Endothelial cell of umbilical vein (primary cell): ENCODE measurements around the gene PDE10A.

ENCODE experiments used
- EZH2 ChIP-seq: IDR thresholded peaks from 2 replicates; pipeline ENCODE4 v1.6.1; 2012; ENCODE audit warnings: borderline replicate concordance, low read depth, mild to moderate bottlenecking, moderate library complexity, low read length, inconsistent platforms; ENCODE audit not compliant: severe bottlenecking
- JUN ChIP-seq: IDR thresholded peaks from 2 replicates; pipeline ENCODE4 v1.6.1; 2011; ENCODE audit warnings: borderline replicate concordance, low read depth; ENCODE audit not compliant: insufficient read length, insufficient read depth
- POLR2A ChIP-seq: IDR thresholded peaks from 2 replicates; pipeline ENCODE4 v1.6.1; 2012; ENCODE audit warnings: low read depth, mild to moderate bottlenecking, control low read depth, low read length
- POLR2AphosphoS5 ChIP-seq: IDR thresholded peaks from 2 replicates; pipeline ENCODE4 v1.6.1; 2012; ENCODE audit warnings: low read depth, mild to moderate bottlenecking, control low read depth, low read length, moderate library complexity; ENCODE audit not compliant: insufficient read depth
- TF ChIP-seq, protein P1 (sequence below), 2 donors: IDR thresholded peaks; 1 replicate in 1 of 2; 2 replicates in 1 of 2; pipeline ENCODE4 v1.5.1; 2011; ENCODE audit warnings: low read length in 2 of 2, mild to moderate bottlenecking in 2 of 2, moderate library complexity in 2 of 2, control low read depth in 1 of 2, inconsistent platforms in 1 of 2, low read depth in 1 of 2; ENCODE audit not compliant: insufficient read depth in 1 of 2; ENCODE audit errors: extremely low read depth in 1 of 2
- TF ChIP-seq, protein P2 (sequence below): IDR thresholded peaks from 2 replicates; pipeline ENCODE4 v1.6.1; 2011; ENCODE audit not compliant: insufficient read depth, insufficient read length

DNA sequence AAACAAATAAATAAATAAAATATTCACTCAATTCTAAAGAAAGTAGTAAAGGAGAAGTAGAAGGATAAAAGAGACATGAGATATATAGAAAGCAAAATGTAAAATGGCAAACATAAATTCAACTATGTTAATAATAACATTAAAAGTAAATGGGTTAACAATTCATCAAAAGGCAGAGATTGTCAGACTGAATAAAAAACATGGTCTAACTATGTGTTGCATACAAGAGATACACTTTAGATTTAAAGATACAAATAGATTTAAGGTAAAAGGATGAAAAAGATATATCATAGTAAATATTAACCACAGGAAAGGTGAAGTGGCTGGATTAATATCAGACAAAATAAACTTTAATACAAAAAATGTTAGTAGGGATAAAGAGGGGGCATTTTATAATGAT, 35.8 kb upstream of the PDE10A start:
- TF ChIP-seq EZH2 (no peak), POLR2A (no peak), POLR2AphosphoS5 (no peak), JUN (no peak)
- TF ChIP-seq, protein P1, sequence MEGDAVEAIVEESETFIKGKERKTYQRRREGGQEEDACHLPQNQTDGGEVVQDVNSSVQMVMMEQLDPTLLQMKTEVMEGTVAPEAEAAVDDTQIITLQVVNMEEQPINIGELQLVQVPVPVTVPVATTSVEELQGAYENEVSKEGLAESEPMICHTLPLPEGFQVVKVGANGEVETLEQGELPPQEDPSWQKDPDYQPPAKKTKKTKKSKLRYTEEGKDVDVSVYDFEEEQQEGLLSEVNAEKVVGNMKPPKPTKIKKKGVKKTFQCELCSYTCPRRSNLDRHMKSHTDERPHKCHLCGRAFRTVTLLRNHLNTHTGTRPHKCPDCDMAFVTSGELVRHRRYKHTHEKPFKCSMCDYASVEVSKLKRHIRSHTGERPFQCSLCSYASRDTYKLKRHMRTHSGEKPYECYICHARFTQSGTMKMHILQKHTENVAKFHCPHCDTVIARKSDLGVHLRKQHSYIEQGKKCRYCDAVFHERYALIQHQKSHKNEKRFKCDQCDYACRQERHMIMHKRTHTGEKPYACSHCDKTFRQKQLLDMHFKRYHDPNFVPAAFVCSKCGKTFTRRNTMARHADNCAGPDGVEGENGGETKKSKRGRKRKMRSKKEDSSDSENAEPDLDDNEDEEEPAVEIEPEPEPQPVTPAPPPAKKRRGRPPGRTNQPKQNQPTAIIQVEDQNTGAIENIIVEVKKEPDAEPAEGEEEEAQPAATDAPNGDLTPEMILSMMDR (IDR thresholded peaks at IDR 0.05; ENCODE audit: extremely low read depth in 1 of 2, insufficient read depth in 1 of 2, low read depth in 1 of 2, low read length in 2 of 2): no peak
- TF ChIP-seq, protein P2, sequence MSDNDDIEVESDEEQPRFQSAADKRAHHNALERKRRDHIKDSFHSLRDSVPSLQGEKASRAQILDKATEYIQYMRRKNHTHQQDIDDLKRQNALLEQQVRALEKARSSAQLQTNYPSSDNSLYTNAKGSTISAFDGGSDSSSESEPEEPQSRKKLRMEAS: no peak
